ENCODE results near the gene DYNC1I1. TPM values are rescaled to one million over a fixed set of nuclear protein-coding genes. Genes with fewer than 3 reads are reported as not detected.

DYNC1I1 gene
- total and polyA plus RNA-seq, 2 donors (not counting 3 experiments of a cell fraction or from before 2014, with no cell fraction given), result 1.8 to 3.6 TPM

DNA sequence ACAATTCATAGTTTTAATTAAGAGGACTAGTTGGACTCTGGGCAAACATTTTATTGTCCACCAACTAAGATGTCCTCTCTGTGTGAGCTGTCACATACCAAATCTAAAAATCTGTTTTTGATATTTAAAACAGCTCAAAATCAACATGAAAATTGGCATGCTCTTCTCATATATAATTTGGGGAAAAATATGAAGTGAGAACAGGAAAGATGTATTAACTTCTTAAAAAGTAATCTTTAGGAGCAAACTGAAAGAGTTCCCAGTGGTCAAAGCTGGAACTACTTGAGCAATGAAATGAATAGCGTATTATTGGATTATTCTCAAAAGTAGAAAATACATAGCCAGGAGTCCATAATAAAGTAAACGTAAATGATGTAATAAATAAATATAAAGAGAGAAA is 147.2 kb downstream of the DYNC1I1 start:
- Histone ChIP-seq H3K9ac (replicated peaks; ENCODE audit: extremely low read depth, insufficient read depth, low read length) (no peak overlapping the region), H3K4me1 (ENCODE audit: control insufficient read depth, extremely low read depth, insufficient read depth, low read length) (no peaks in the 10 kb centered on the region), H4K20me1 (replicated peaks; ENCODE audit: control insufficient read depth, extremely low read depth, insufficient read depth, low read length) (no peaks in the 10 kb centered on the region), H3K9me1 (replicated peaks; ENCODE audit: control insufficient read depth, extremely low read depth, insufficient read depth, low read length) (no peaks in the 10 kb centered on the region), H2AFZ (ENCODE audit: low read depth, low read length) (no peak overlapping the region), H3K9me3 (replicated peaks; ENCODE audit: control insufficient read depth, insufficient read depth, low read length) (no peaks in the 10 kb centered on the region), H3K79me2 (ENCODE audit: control insufficient read depth, insufficient read depth, low read length) (no peaks in the 10 kb centered on the region), H3K36me3 (ENCODE audit: control insufficient read depth in 2 of 2, extremely low read depth in 1 of 2, insufficient read depth in 2 of 2, low read length in 2 of 2) (no peaks in the 10 kb centered on the region), H3K27ac (ENCODE audit: insufficient read depth, low read depth, low read length) (no peak overlapping the region), H3K4me3 (replicated peaks in 1 of 3; ENCODE audit: insufficient read depth in 1 of 3, low read depth in 1 of 3, low read length in 3 of 3) (no peak overlapping the region), H3K4me2 (ENCODE audit: insufficient read depth, low read length) (no peak overlapping the region), H3K27me3 (ENCODE audit: control insufficient read depth in 2 of 2, insufficient read depth in 2 of 2, low read length in 2 of 2) (peaks cover 29 to 46% of the 10 kb centered on the region in 2 experiments)
- no TSS peak for BruUV-seq (replicated peaks)
- dilution Hi-C loops (cut with MboI; ENCODE audit: extremely low pct_ligation_motif_present, low sequenced_read_pairs), result no loop called here
- DNase-seq (ENCODE audit: low read depth, low spot score) (no peak), FAIRE-seq (no peak)
- no peak for TF ChIP-seq POLR2A (IDR thresholded peaks at IDR 0.05; ENCODE audit: low read depth, low read length)
- TF ChIP-seq POLR2AphosphoS5 (IDR thresholded peaks at IDR 0.05; ENCODE audit: insufficient read depth, low read depth, low read length), result no peak
- TF ChIP-seq GATA2 (IDR thresholded peaks at IDR 0.05; ENCODE audit: insufficient read depth, insufficient read length, low read depth, low read length), result no peak
- no peak for TF ChIP-seq MYC (IDR thresholded peaks at IDR 0.05; ENCODE audit: low read depth, low read length)
- TF ChIP-seq, protein P1, sequence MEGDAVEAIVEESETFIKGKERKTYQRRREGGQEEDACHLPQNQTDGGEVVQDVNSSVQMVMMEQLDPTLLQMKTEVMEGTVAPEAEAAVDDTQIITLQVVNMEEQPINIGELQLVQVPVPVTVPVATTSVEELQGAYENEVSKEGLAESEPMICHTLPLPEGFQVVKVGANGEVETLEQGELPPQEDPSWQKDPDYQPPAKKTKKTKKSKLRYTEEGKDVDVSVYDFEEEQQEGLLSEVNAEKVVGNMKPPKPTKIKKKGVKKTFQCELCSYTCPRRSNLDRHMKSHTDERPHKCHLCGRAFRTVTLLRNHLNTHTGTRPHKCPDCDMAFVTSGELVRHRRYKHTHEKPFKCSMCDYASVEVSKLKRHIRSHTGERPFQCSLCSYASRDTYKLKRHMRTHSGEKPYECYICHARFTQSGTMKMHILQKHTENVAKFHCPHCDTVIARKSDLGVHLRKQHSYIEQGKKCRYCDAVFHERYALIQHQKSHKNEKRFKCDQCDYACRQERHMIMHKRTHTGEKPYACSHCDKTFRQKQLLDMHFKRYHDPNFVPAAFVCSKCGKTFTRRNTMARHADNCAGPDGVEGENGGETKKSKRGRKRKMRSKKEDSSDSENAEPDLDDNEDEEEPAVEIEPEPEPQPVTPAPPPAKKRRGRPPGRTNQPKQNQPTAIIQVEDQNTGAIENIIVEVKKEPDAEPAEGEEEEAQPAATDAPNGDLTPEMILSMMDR (IDR thresholded peaks at IDR 0.05; ENCODE audit: extremely low read depth in 1 of 2, insufficient read depth in 1 of 2, low read depth in 1 of 2, low read length in 2 of 2), result no peak
- TF ChIP-seq FOS (IDR thresholded peaks at IDR 0.05; ENCODE audit: borderline replicate concordance, insufficient read depth, low read length), result no peak
- TF ChIP-seq, protein P2, sequence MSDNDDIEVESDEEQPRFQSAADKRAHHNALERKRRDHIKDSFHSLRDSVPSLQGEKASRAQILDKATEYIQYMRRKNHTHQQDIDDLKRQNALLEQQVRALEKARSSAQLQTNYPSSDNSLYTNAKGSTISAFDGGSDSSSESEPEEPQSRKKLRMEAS (IDR thresholded peaks at IDR 0.05; ENCODE audit: insufficient read depth, insufficient read length), result no peak
- TF ChIP-seq EZH2 (IDR thresholded peaks at IDR 0.05; ENCODE audit: borderline replicate concordance, low read depth, low read length, severe bottlenecking), result no peak
- no peak for TF ChIP-seq JUN (IDR thresholded peaks at IDR 0.05; ENCODE audit: borderline replicate concordance, insufficient read depth, insufficient read length, low read depth)
- ChIA-PET CTCF (interaction anchor here (0.9 to 8.8 kb wide), 5 partner anchors 12 to 1144 kb away, joined by 3 to 211 read pairs (median 8); no protein-coding TSS in a partner anchor), POLR2A (no interaction called here)
- intact Hi-C loops (cut with micrococcal nuclease), result loop anchor here (5.0 to 10.0 kb wide), 6 partner anchors 298 to 1258 kb away; partner anchors contain the start of gene SEM1
